NCI-H1417 (cell line): Measurements from ENCODE around the gene NEGR1.

Experiments
- DNase-seq, 3 experiments: peaks; one replicate each; lab custom pipeline; 2025; lab: John Stamatoyannopoulos, UW

NEGR1 gene

GRCh38 chr1:71781450-71781849, 500.9 kb downstream of the NEGR1 start:
- peak in 1 of 3 experiments; percentile 62 for DNase-seq

- no peak for DNase-seq
Measured at GRCh38 chr1:71780681-71781080, 501.7 kb downstream of the NEGR1 start.

DNA sequence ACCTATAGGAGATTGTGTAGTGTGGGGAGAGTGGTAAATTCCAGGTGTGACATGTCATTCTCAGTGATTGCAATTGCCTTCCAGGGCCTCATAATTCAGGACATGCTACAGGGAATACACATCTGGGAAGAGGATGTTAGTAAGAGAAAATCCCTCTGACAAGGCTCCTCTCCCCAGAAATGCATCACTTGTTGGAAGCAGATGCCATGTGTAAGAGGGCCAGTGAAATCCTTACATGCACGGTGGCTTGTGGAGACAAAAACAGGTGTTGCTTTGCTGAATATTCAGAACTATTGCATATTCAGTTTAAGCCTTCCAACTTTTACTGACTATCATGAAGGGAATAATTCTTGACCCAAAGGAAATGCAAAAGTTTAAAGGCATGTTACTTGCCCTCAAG, 503.4 kb downstream of the NEGR1 start:
- no peak for DNase-seq

DNA sequence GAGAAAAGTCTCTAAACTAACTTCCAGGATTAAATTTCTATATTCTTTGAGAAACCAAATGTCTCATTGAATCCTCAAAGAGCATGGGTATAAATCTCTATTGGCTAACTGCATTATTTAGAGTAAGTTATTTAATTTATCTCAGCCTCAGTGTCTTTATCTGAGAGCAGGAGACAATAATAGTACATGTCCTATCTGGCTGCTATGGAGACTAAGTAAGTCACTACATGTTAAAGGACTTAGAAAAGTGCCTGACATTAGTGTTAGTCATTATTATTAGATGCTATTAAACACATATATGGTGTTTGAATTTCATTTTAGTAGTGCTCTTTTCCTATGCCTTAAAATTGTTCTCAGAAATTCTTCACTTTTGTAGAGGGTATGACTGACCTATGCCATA, 505.2 kb downstream of the NEGR1 start:
- DNase-seq: no peak

GRCh38 chr1:71774705-71775104, 507.6 kb downstream of the NEGR1 start:
- DNase-seq: no peak

- no peak for DNase-seq
Measured at GRCh38 chr1:71770121-71770520, 512.2 kb downstream of the NEGR1 start.

DNA sequence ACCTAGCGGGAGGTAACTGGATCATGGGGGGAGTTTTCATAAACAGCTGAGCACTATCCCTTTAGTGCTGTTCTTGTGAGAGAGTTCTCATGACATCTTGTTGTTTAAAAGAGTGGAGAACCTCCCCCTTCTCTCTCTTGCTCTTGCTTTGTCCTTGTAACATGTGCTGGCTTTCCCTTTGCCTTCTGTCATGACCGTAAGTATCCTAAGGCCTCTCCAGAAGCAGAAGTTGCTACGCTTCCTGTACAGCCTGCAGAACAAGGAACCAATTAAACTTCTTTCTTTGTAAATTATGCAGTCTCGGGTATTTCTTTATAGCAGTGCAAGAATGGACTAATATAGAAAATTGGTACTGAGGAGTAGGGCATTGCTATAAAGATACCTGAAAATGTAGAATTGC, 515.6 kb downstream of the NEGR1 start:
- DNase-seq: no peak

GRCh38 chr1:71762514-71763255, 519.7 kb downstream of the NEGR1 start:
- DNase-seq: no peak

DNA sequence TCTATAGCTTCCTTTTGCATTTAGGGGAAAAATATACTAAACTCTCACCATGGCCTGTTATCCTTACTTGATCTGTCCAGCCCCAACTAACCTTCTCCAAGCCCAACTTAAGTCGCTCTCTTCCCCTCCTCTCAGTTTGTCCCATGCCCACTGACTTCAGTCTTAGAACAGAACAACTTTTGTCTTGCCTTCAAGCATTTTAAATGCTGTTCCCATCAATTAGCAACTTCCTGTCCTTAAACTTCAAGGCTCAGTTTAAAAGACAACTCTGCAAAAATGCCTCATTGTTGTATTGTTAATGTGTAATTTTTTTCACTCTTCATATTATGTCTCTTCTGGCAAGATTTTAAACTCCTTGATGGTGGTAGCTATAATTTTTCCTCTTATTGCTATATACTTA, 526.9 kb downstream of the NEGR1 start:
- DNase-seq: no peak

DNA sequence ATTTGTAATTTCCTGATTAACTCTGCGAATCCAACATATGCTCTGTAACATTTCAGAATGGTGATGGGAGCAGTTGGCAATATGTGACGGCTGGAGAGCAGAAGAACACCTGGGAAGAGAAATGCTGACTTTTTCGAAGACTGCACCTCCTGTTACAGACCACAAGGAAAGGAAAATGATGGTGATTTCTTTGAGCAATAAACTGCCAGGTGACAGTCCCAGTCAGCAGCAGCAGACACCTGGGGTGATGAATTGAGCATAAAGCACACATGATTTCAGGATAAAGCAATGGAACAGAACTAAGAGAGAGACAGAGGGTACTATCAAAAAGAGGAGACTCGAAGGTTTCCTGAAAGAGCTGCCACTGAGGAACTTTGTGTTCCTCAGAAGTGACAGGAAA, 528.6 kb downstream of the NEGR1 start:
- DNase-seq: peak in 2 of 3 experiments; percentile 8 to 15

DNA sequence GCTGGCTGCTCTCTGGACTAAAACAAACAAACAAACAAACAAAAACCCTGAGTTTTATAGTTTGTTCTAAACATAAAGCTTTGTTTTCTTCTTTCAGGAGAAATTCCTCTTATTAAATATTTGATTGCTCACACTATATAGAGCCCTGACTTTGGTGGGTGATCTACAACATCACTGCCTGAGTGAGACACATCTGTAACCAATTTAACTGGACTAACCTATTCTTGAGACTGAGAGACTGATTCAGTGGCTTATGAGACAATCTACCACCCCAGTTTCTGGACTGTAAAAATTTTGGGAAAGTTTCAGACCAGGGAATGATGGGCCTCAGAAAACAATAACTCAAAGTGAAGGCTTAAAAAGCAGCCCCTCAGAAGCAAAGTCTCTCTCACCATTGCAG, 537.0 kb downstream of the NEGR1 start:
- no peak for DNase-seq

DNA sequence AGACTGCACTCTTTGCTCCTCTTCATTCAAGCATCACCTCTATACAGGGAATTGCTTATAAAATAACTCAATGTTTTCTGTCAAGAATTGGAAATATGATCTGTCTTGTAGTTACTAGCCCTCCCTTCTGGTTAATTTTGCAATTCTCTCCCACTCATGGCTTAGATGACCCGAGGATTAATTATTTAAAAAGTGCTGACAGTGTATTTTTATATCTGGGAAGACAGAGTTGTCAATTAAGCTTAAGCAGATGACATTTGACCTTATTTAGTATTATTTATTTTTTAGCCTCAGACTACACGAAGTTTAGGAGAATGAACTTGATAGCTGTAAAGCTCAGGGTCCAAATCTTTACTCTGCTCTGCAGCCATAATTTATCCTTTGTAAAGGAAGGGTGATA, 538.5 kb downstream of the NEGR1 start:
- DNase-seq: no peak

- no peak for DNase-seq
Measured at GRCh38 chr1:71738910-71739309, 543.4 kb downstream of the NEGR1 start.

DNA sequence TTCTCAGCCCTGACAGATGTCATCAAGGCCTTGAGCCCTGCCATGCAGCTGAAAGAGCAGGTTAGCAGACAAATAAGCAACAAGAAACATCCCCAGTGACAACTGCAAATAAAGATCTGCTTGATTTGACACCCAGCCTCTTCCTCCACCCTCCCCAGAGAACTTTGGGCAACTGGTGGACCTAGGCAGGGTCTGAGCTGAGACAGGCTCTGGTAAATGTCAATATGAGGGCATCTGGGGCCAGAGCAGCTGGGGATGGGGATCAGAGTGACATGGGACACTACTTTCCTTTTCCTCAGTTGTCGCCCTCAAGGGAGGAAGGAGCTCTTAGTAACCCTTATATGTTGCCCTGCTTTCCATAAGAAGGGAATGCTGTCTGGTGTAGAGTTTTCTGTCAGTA, 544.1 kb downstream of the NEGR1 start:
- DNase-seq: no peak

- DNase-seq: no peak
Measured at GRCh38 chr1:71737768-71738167, 544.6 kb downstream of the NEGR1 start.

DNA sequence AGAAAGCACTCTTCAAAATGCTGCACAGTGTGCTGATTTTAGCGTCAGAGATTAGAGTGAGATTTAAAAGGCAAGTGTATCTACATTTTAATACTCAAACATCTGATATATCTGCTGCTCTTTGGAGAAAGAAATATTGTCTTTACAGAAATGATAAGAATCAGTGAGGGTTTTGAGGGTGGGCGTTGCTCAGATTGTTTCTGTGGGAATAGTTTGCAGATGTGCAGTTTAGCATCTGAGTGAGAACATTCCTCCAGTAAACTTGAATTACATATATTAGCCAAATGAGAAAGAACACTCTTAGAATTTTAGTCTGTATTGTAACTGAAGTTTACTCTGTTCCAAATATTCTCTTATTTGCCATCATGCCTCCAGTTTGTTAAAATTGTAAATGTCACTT, 549.2 kb downstream of the NEGR1 start:
- no peak for DNase-seq

GRCh38 chr1:71721532-71721931, 560.8 kb downstream of the NEGR1 start:
- no peak for DNase-seq

DNA sequence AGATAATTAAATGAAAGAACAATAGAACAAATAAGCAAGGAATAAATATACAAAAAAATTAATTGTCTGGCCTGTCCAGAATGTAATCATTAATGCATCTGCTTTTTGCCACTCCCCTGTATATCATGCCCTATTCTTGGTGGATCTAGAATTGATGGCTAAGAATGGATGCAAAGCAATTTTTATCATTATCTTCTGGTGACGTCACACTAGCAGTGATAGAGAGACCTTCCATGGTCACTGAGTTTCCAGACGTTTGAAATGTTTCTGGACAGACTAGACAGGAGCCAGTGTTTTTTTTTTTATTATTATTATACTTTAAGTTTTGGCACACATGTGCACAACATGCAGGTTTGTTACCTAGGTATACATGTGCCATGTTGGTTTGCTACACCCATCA, 563.0 kb downstream of the NEGR1 start:
- no peak for DNase-seq

DNA sequence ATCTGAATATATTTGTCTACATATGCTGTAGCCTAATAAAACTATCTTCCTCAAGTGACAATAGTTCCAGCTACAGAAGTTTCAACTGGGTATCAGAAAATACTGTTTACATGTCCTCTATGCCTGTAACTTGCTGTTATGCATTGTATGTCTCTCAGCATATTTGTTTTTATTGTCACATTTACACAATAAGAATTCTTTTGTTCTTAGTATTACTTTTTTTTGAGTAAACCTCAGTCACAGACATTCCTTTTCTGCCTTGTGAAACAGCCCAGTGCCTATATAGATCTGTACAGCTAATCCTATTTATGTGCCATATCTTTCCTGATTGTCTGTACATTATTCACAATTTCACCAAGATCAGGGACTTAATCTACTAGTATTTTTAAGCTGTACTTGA, 565.2 kb downstream of the NEGR1 start:
- no peak for DNase-seq

- no peak for DNase-seq
Measured at GRCh38 chr1:71711456-71711855, 570.9 kb downstream of the NEGR1 start.

DNA sequence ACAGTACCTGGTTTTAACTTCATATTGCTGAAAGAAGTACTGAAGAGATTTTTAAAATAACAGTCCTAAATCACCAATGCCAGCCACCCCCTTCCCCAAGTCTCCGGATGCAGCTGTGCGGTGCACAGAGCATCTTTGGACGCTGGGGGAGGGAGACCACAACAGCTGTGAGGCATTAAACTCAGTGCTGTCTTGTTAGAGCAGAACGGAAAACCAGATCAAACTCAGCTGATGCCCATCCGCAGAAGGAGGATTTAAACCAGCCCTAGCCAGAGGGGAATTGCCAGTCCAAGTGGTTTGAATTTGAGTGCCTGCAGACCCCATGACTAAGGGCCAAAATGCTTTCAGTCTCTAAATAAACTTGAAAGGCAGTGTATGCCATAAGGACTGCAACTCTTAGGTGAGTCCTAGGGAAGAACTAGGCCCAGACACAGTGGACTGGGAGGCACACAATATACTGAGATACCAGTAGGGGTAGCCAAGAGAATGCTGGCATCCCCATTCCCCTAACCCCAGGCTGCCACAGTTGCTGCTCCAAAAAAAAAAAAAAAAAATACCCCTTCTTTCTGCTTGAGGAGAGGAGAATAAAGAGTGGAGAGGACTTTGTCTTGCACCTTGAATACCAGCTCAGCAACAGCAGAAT, 576.2 kb downstream of the NEGR1 start:
- DNase-seq: no peak

DNA sequence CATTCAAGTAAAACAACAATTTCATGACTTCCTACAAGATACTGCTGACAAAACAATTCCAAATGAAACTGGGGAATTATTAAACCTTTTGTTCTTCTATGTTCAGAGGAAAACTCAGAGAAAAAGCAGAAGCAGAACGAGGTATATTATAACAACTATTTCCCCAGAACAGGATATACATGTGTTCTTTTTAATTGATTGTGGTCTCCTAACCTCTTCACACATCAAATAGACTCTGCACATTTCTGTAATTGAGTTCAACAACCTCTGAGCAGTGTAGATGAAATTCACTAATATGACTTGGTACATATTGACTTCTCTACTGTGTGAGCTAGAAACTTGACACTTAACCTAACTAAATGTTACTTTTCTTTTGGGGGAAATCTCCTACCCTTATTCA, 584.2 kb downstream of the NEGR1 start:
- DNase-seq: no peak

DNA sequence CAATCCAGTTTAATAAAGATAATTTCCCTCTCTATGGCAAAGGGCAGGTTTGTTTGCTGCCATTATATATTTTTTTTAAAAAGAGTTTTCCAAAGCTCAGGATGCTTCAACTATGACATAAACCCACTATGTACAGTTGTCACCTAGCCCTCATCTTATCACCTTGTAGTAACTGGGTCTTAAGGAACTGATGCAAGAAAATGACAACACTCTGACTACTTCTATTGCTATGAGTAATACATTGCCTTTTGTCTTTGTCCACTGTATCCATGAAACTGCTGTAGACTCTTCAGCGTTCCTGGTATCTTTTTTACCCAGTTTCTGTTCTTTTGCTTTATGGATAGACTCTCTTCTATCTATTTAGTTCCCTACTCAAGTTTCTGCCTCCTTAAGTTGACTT, 586.5 kb downstream of the NEGR1 start:
- DNase-seq: no peak

DNA sequence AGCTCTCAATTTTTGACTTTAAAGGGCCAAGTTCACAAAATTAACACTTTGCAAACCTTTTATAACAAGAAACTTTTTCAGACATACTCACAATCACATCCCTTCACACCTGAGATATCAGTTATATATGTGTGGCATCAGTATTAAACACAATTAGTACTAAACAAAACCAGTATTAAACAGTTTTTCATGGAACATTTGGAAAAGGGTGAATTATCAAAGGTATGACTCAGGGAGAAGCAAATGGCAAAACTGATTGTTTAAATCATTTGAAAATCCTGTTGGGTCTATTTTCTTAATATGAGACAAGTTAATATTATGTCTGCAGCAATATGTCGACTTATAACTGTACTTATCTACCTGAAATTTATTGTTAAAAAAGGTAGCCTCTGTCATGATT, 587.3 kb downstream of the NEGR1 start:
- no peak for DNase-seq
